ENCODE results near the gene OSBPL8.
"Not testable (repeated sequence)": the region's sequence is repeated elsewhere in the genome, so short reads cannot be mapped to it uniquely, and the experiment has no call there.

Gene OSBPL8

DNA sequence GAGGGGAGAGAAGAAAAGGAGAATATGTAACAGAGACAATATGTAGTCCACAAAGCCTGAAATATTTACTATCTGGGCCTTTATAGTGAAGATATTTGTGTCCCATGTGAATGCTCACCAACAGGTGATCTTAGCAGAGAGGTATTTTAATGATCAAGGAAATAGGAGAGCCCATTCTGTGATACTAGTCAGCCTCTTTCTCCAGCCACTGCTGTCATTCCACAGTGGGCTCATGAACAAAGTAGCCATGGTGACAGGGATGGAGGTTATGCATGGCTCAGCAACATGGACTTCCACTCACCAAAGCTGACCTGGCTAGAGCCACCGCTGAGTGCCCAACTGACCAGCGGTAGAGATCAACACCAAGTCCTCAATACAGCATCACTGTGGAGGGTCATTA, 58.2 kb downstream of the OSBPL8 start:
- no CpG with 5 or more reads among the region's 2 CpGs for WGBS (ENCODE audit: insufficient coverage, insufficient read length)
- Histone ChIP-seq H3K27me3 (ENCODE audit: control insufficient read depth, insufficient read depth, low read length) (no peaks in the 10 kb centered on the region), H3K4me3 (ENCODE audit: low read length) (no peak overlapping the region), H3K9me3 (ENCODE audit: control insufficient read depth, insufficient read depth, low read length) (no peaks in the 10 kb centered on the region), H3K4me1 (ENCODE audit: control insufficient read depth, insufficient read depth, low read length) (no peaks in the 10 kb centered on the region), H3K27ac (ENCODE audit: low read length) (no peak overlapping the region), H3K36me3 (ENCODE audit: control insufficient read depth, insufficient read depth, low read length) (no peaks in the 10 kb centered on the region)
- DNase-seq (ENCODE audit: low read depth, low spot score) = no peak

DNA sequence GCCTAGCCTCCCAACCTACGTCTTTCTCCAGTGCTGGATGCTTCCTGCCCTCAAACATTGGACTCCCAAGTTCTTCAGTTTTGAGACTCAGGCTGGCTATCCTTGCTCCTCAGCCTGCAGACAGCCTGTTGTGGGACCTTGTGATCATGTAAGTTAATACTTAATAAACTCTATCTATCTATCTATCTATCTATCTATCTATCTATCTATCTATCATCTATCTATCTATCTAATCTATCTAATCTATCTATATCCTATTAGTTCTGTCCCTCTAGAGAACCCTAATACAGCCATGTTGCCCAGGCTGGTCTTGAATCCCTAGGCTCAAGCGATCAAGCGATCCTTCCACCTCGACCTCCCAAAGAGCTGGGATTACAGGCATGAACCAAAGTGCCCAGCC, 60.4 kb downstream of the OSBPL8 start:
- not testable (repeated sequence) for H3K4me3 ChIP-seq (ENCODE audit: low read length); H3K9me3 ChIP-seq (ENCODE audit: control insufficient read depth, insufficient read depth, low read length); H3K36me3 ChIP-seq (ENCODE audit: control insufficient read depth, insufficient read depth, low read length); H3K4me1 ChIP-seq (ENCODE audit: control insufficient read depth, insufficient read depth, low read length); H3K27ac ChIP-seq (ENCODE audit: low read length); DNase-seq (ENCODE audit: low read depth, low spot score); H3K27me3 ChIP-seq (ENCODE audit: control insufficient read depth, insufficient read depth, low read length)
- WGBS (ENCODE audit: insufficient coverage, insufficient read length) = no CpG with 5 or more reads among the region's 4 CpGs

DNA sequence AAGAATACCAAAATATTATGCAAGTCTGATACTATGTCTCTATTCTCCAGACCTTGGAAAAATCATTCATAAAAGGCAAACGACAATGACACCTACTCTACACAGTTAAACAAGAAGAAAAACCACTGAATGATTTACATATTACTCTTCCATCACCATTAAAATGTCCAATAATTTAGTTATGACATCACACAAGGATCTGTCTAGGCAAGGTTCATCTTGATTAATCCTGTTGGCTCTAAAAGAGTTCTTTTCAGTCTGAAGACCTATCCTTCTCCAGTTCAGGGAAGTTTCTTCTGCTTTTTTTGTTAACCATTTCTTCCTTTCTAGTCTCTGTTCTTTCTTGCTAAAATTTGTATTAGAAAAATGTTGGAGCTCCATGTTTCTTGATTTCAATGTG, 64.0 kb downstream of the OSBPL8 start:
- Histone ChIP-seq H3K27ac (ENCODE audit: low read length) (no peak overlapping the region), H3K4me3 (ENCODE audit: low read length) (no peak overlapping the region), H3K27me3 (ENCODE audit: control insufficient read depth, insufficient read depth, low read length) (no peaks in the 10 kb centered on the region), H3K4me1 (ENCODE audit: control insufficient read depth, insufficient read depth, low read length) (no peaks in the 10 kb centered on the region), H3K36me3 (ENCODE audit: control insufficient read depth, insufficient read depth, low read length) (no peaks in the 10 kb centered on the region), H3K9me3 (ENCODE audit: control insufficient read depth, insufficient read depth, low read length) (no peaks in the 10 kb centered on the region)
- WGBS (ENCODE audit: insufficient coverage, insufficient read length) = no CpG with 5 or more reads among the region's 1 CpG
- DNase-seq (ENCODE audit: low read depth, low spot score) = no peak

DNA sequence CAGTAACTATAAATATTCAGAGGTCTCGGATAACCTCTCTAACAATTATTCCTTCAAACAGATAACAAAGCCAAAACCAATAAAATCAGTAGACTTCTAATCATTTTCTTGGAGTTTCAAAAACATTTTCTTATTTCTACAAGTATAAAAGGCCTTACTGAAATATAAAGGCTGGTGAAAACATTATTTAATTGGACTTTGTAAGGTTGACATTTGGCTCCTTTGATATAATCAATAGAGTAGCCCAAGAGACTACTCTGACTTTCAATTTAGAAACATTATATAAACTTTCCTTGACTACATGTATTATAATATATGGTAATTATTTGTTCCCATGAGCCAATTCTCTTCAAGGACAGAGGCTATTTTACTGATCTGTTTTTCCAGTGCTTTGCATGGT, 68.3 kb downstream of the OSBPL8 start:
- H3K4me1 ChIP-seq (ENCODE audit: control insufficient read depth, insufficient read depth, low read length) = no peaks in the 10 kb centered on the region
- no peak overlapping the region for H3K4me3 ChIP-seq (ENCODE audit: low read length)
- H3K36me3 ChIP-seq (ENCODE audit: control insufficient read depth, insufficient read depth, low read length) = no peaks in the 10 kb centered on the region

DNA sequence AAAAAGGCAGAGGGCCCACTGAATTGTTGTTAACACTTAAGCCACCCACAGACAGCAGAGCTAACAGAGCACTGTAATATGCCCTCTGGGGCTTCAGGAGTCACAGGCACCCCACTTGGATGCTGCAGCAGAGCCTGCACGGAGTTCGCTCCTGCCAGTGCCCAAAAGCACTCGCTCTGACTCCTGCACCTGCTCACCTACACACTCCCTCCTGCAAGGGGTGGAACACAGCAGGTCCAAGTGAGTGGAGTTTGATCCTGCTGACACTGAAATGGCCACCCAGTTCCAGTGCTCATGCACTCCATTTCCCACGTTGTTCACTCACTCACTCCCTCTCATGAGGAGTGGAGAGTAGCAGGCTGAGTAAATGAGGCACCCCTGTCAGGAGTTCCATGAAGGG, 68.8 kb downstream of the OSBPL8 start:
- Histone ChIP-seq H3K9me3 (ENCODE audit: control insufficient read depth, insufficient read depth, low read length) (no peaks in the 10 kb centered on the region), H3K4me1 (ENCODE audit: control insufficient read depth, insufficient read depth, low read length) (no peaks in the 10 kb centered on the region), H3K36me3 (ENCODE audit: control insufficient read depth, insufficient read depth, low read length) (no peaks in the 10 kb centered on the region), H3K27me3 (ENCODE audit: control insufficient read depth, insufficient read depth, low read length) (no peaks in the 10 kb centered on the region), H3K27ac (ENCODE audit: low read length) (no peak overlapping the region), H3K4me3 (ENCODE audit: low read length) (no peak overlapping the region)
- WGBS (ENCODE audit: insufficient coverage, insufficient read length) = no CpG with 5 or more reads among the region's 4 CpGs
- DNase-seq (ENCODE audit: low read depth, low spot score) = no peak

More for the DNA sequence above, 68.3 kb downstream of the OSBPL8 start:
- Histone ChIP-seq H3K27ac (ENCODE audit: low read length) (no peak overlapping the region), H3K27me3 (ENCODE audit: control insufficient read depth, insufficient read depth, low read length) (no peaks in the 10 kb centered on the region), H3K9me3 (ENCODE audit: control insufficient read depth, insufficient read depth, low read length) (no peaks in the 10 kb centered on the region)
- WGBS (ENCODE audit: insufficient coverage, insufficient read length) = no CpG with 5 or more reads among the region's 1 CpG
- no peak for DNase-seq (ENCODE audit: low read depth, low spot score)

DNA sequence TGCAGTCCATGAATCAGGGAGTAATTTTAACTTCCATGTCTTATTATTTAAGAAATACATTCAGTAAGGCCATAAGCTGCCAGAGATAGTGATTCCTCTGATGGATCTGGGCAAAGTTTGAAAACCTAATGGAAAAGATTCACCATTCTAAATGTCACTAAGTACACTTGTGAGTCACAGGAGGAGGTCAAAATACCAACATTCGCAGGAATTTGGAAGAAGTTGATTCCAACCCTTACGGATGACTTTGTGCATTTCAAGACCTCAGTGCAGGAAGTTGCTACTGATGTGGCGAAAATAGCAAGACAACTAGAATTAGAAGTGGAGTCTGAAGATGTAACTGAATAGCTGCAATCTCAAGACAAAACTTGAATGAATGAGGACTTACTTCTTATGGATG, 69.8 kb downstream of the OSBPL8 start:
- WGBS (ENCODE audit: insufficient coverage, insufficient read length) = no CpG with 5 or more reads among the region's 3 CpGs
- Histone ChIP-seq H3K27ac (ENCODE audit: low read length) (no peak overlapping the region), H3K36me3 (ENCODE audit: control insufficient read depth, insufficient read depth, low read length) (no peaks in the 10 kb centered on the region), H3K4me1 (ENCODE audit: control insufficient read depth, insufficient read depth, low read length) (no peaks in the 10 kb centered on the region), H3K27me3 (ENCODE audit: control insufficient read depth, insufficient read depth, low read length) (no peaks in the 10 kb centered on the region), H3K4me3 (ENCODE audit: low read length) (no peak overlapping the region), H3K9me3 (ENCODE audit: control insufficient read depth, insufficient read depth, low read length) (no peaks in the 10 kb centered on the region)
- DNase-seq (ENCODE audit: low read depth, low spot score) = no peak

DNA sequence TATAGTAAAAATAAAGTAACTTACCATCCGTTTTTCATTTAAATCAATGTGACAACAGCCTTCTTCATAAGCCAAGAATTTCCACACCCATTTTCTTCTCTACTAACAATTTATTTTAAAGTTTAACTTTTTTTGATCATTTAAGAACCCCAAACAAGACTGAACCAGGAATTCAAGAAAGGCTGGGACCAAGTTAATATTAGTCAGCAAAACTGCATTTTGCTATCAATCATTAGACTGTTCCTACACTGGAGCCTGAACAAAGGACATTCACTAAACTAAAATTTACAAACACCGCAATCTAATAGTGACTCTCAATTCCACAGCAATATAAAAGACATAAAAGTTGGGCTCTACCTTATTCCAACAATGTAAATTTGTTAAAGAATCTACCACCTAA, 73.6 kb downstream of the OSBPL8 start:
- Histone ChIP-seq H3K4me3 (ENCODE audit: low read length) (no peak overlapping the region), H3K27ac (ENCODE audit: low read length) (no peak overlapping the region), H3K9me3 (ENCODE audit: control insufficient read depth, insufficient read depth, low read length) (no peaks in the 10 kb centered on the region), H3K27me3 (ENCODE audit: control insufficient read depth, insufficient read depth, low read length) (no peaks in the 10 kb centered on the region), H3K36me3 (ENCODE audit: control insufficient read depth, insufficient read depth, low read length) (no peaks in the 10 kb centered on the region), H3K4me1 (ENCODE audit: control insufficient read depth, insufficient read depth, low read length) (no peaks in the 10 kb centered on the region)
- DNase-seq (ENCODE audit: low read depth, low spot score) = no peak
- 100% methylated on average over 1 of the region's 2 CpGs for WGBS (ENCODE audit: insufficient coverage, insufficient read length)

DNA sequence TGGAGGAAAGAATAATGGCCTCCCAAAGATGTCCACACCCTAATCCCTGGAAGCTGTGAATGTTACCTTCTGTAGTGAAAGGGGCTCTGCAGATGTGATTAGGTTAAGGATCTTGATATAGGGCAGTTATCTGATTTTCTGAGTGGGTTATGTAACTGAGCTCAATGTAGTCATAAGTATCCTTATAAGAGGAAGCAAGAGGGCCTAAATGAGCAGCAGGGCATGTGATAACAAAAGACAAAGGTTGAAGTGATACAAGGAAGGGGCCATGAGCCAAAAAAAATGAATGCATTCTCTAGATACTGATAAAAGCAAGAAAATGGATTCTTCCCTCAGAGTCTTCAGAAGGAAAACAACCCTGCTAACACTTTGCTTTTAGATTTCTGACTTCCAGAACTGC, 78.8 kb downstream of the OSBPL8 start:
- Histone ChIP-seq H3K9me3 (ENCODE audit: control insufficient read depth, insufficient read depth, low read length) (no peaks in the 10 kb centered on the region), H3K4me3 (ENCODE audit: low read length) (no peak overlapping the region), H3K27ac (ENCODE audit: low read length) (no peak overlapping the region), H3K36me3 (ENCODE audit: control insufficient read depth, insufficient read depth, low read length) (no peaks in the 10 kb centered on the region), H3K4me1 (ENCODE audit: control insufficient read depth, insufficient read depth, low read length) (no peaks in the 10 kb centered on the region), H3K27me3 (ENCODE audit: control insufficient read depth, insufficient read depth, low read length) (no peaks in the 10 kb centered on the region)
- DNase-seq (ENCODE audit: low read depth, low spot score) = no peak

DNA sequence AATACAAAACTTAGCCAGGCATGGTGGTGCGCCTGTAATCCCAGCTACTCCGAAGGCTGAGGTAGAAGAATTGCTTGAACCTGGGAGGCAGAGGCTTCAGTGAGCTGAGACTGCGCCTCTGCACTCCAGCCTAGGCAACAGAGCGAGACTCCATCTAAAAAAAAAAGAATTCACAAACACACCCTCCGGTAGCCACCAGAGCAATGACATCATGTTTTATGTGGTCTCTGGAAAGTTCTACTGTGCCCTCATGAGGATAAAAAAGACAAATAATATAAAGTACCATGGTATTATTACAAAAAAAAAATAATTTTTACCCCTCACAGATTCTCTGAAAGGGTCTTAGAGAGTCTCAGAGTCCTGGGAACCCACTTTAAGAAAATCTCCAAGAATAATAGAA, 81.5 kb downstream of the OSBPL8 start:
- Histone ChIP-seq H3K36me3 (ENCODE audit: control insufficient read depth, insufficient read depth, low read length) (no peaks in the 10 kb centered on the region), H3K4me1 (ENCODE audit: control insufficient read depth, insufficient read depth, low read length) (no peaks in the 10 kb centered on the region), H3K9me3 (ENCODE audit: control insufficient read depth, insufficient read depth, low read length) (no peaks in the 10 kb centered on the region), H3K27ac (ENCODE audit: low read length) (no peak overlapping the region), H3K4me3 (ENCODE audit: low read length) (no peak overlapping the region), H3K27me3 (ENCODE audit: control insufficient read depth, insufficient read depth, low read length) (no peaks in the 10 kb centered on the region)
- no peak for DNase-seq (ENCODE audit: low read depth, low spot score)
- WGBS (ENCODE audit: insufficient coverage, insufficient read length) = no CpG with 5 or more reads among the region's 5 CpGs

DNA sequence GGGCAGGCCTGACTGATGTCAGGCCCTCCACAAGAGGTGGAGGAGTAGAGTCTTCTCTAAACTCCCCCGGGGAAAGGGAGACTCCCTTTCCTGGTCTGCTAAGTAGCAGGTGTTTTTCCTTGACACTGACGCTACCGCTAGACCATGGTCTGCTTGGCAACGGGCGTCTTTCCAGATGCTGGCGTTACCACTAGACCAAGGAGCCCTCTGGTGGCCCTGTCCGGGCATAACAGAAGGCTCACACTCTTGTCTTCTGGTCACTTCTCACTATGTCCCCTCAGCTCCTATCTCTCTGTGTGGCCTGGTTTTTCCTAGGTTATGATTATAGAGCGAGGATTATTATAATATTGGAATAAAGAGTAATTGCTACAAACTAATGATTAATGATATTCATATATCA, 86.7 kb downstream of the OSBPL8 start:
- not testable (repeated sequence) for H3K9me3 ChIP-seq (ENCODE audit: control insufficient read depth, insufficient read depth, low read length); DNase-seq (ENCODE audit: low read depth, low spot score); H3K4me3 ChIP-seq (ENCODE audit: low read length); H3K27ac ChIP-seq (ENCODE audit: low read length); H3K27me3 ChIP-seq (ENCODE audit: control insufficient read depth, insufficient read depth, low read length); H3K4me1 ChIP-seq (ENCODE audit: control insufficient read depth, insufficient read depth, low read length); H3K36me3 ChIP-seq (ENCODE audit: control insufficient read depth, insufficient read depth, low read length)
- WGBS (ENCODE audit: insufficient coverage, insufficient read length) = no CpG with 5 or more reads among the region's 8 CpGs

DNA sequence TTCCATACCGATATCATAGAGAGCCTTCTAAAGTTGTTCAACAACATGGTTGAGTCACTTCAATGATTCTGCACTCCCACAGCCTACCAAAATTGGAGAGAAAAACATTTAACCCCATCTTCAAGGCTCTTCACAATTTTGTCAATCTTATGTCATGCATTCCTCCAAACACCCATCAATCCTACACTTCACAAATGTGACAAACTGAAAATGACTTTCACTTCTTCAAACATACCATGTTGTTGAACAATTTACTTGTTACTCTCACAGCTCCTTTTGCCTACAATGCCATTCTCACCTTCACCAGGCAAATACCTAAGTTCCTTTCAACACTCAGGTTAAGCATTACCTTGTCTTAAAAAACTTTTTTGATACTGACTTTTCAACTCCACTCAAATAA, 88.0 kb downstream of the OSBPL8 start:
- no peaks in the 10 kb centered on the region for H3K9me3 ChIP-seq (ENCODE audit: control insufficient read depth, insufficient read depth, low read length)
- no peaks in the 10 kb centered on the region for H3K36me3 ChIP-seq (ENCODE audit: control insufficient read depth, insufficient read depth, low read length)
- H3K27ac ChIP-seq (ENCODE audit: low read length) = no peak overlapping the region
- DNase-seq (ENCODE audit: low read depth, low spot score) = no peak
- H3K27me3 ChIP-seq (ENCODE audit: control insufficient read depth, insufficient read depth, low read length) = no peaks in the 10 kb centered on the region
- no peak overlapping the region for H3K4me3 ChIP-seq (ENCODE audit: low read length)
- no CpG with 5 or more reads among the region's 1 CpG for WGBS (ENCODE audit: insufficient coverage, insufficient read length)
- H3K4me1 ChIP-seq (ENCODE audit: control insufficient read depth, insufficient read depth, low read length) = no peaks in the 10 kb centered on the region

Data from iPS DF 6.9 (cell line).